ENCODE data around the gene ZNF385D. TPM values are rescaled to one million over a fixed set of nuclear protein-coding genes. Genes with fewer than 3 reads are reported as not detected.

ZNF385D gene
- polyA plus RNA-seq, 4 donors: under 0.01 to 0.87 (median 0.58) TPM; not detected in 1

DNA sequence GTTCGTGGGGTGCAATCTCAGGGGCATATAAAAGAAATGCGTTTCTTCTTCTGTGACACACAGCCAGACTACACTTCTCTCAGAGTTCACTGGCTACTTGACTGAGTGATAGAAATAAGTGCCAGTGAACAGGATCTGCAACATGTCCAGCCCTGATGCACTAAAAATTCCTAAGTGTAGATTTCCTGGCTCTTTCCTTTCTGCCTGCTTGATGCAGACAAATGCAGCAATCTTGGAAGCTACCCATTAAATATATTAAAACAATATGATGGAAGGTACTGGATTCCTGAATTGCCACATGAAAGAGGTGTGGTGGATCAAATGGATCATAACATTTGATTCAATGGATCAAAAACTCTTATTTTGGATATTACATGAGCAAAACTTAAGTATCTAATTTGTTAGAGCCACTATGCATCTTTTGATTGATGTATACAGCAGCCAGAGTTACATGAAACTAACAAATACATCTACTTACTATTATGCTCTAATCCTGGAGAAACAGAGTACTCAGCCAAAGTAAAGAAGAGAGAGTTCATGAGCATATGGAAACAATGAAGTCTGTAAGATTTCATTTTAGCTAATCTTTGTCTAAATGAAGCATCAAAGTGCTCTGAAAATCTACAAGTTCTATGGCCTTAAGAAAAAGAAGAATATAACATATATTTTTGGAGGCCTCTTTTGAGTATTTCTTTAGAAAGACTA is 222.6 kb downstream of the ZNF385D start:
- Histone ChIP-seq H3K27ac (ENCODE audit: low read depth in 1 of 3, low read length in 2 of 3) (no peak overlapping the region), H3K9me3 (ENCODE audit: control insufficient read depth in 2 of 2, insufficient read depth in 1 of 2, low read depth in 1 of 2, low read length in 1 of 2) (no peaks in the 10 kb centered on the region), H3K36me3 (ENCODE audit: control insufficient read depth in 3 of 3, insufficient read depth in 2 of 3, low read depth in 1 of 3, low read length in 3 of 3) (no peaks in the 10 kb centered on the region), H3K27me3 (ENCODE audit: control insufficient read depth in 3 of 3, insufficient read depth in 3 of 3, low read length in 3 of 3) (no peaks in the 10 kb centered on the region), H3K4me1 (ENCODE audit: control insufficient read depth in 3 of 3, insufficient read depth in 2 of 3, low read depth in 1 of 3, low read length in 2 of 3) (no peaks in the 10 kb centered on the region), H3K4me3 (ENCODE audit: low read depth in 1 of 3, low read length in 3 of 3) (no peak overlapping the region)
- FAIRE-seq (no peak), DNase-seq (no peak)
- WGBS, 3 donors: 64 to 74% (median 67%) methylated on average over 2 of the region's 2 CpGs

DNA sequence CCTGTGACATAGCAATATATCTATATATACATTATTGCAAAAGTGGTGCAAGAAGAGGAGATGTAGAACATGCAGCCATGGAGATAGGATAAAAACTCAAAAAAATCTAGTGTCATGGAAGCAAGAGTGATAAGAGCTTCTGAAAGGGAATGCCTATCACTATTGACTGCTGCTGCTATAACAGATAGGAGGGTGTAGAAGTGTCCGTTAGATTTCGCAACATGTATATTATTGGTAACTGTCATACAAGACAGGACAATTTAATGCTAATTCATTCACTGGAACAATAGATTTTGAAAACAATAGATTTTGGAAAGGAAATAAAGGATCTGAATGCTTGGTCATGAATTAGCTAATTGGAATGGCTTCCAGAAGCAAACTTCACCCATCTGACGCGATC is 224.5 kb downstream of the ZNF385D start:
- H3K4me3 ChIP-seq (ENCODE audit: low read depth in 1 of 3, low read length in 3 of 3): no peak overlapping the region
- FAIRE-seq (no peak), DNase-seq (no peak)
- no peaks in the 10 kb centered on the region for H3K36me3 ChIP-seq (ENCODE audit: control insufficient read depth in 3 of 3, insufficient read depth in 2 of 3, low read depth in 1 of 3, low read length in 3 of 3)
- no peaks in the 10 kb centered on the region for H3K4me1 ChIP-seq (ENCODE audit: control insufficient read depth in 3 of 3, insufficient read depth in 2 of 3, low read depth in 1 of 3, low read length in 2 of 3)
- H3K27ac ChIP-seq (ENCODE audit: low read depth in 1 of 3, low read length in 2 of 3): no peak overlapping the region
- 85 to 92% (median 91%) methylated on average over 4 of the region's 4 CpGs for WGBS, 3 donors
- no peaks in the 10 kb centered on the region for H3K27me3 ChIP-seq (ENCODE audit: control insufficient read depth in 3 of 3, insufficient read depth in 3 of 3, low read length in 3 of 3)
- H3K9me3 ChIP-seq (ENCODE audit: control insufficient read depth in 2 of 2, insufficient read depth in 1 of 2, low read depth in 1 of 2, low read length in 1 of 2): no peaks in the 10 kb centered on the region

DNA sequence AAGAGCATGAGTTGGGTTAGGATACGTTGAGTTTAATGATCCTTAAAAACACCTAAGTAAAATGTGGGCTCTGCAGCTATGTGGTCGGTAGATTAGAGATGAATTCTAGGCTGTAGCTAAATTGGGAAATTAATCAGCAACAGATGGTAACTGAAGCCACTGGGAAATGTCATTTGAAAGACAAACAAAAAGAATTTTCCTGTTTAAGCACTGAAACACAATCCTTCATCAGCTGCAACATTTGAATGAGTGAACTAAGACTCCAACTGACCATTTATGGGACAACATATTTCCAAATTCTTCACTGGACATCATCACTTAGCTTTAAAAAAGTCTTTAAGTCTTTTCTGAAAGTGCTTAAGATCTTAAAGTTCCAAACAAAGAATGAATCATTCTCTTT is 226.9 kb downstream of the ZNF385D start:
- no peak for FAIRE-seq
- Histone ChIP-seq H3K27ac (ENCODE audit: low read depth in 1 of 3, low read length in 2 of 3) (no peak overlapping the region), H3K9me3 (ENCODE audit: control insufficient read depth in 2 of 2, insufficient read depth in 1 of 2, low read depth in 1 of 2, low read length in 1 of 2) (no peaks in the 10 kb centered on the region), H3K36me3 (ENCODE audit: control insufficient read depth in 3 of 3, insufficient read depth in 2 of 3, low read depth in 1 of 3, low read length in 3 of 3) (no peaks in the 10 kb centered on the region), H3K27me3 (ENCODE audit: control insufficient read depth in 3 of 3, insufficient read depth in 3 of 3, low read length in 3 of 3) (no peaks in the 10 kb centered on the region), H3K4me1 (ENCODE audit: control insufficient read depth in 3 of 3, insufficient read depth in 2 of 3, low read depth in 1 of 3, low read length in 2 of 3) (no peaks in the 10 kb centered on the region), H3K4me3 (ENCODE audit: low read depth in 1 of 3, low read length in 3 of 3) (no peak overlapping the region)
- 69 to 81% (median 79%) methylated on average over 2 of the region's 2 CpGs for WGBS, 3 donors
- no peak for DNase-seq

DNA sequence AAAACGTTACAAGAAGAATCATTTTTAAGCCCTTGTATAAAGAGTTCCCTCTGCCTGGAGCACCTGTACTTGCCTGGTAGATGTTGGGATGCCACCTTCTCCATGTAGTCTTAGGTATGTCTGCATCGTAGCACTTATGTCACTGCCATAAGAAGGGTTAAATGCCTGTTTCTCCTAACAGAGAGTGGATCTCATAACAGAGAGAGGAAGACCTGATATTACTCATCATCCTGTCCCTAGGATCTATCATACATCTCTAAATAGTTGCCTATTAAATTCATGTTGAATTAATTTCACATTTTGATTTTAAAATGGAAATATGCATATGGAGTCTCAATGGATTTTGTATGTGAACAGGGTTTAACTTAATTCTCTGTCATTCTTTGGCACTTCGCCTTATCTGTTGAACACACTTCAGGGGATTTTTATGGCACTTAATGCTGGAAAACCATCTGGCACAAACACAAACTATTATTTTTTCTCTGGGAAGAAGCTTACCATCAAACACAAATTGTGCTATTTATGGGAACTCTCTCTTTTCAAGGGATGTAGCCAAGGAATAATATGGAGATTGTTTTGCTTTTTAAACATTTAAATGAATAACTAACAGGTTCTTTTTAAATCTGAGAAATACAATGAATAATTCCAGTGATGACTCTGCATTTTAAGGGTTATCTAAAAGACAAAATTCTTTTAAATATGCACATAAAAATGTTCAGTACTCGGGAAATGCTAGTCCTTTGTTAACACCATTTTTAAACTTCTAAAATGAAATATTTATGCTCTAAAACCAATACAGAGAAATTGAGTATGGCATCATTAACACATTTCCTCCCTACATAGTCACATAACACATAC is 230.7 kb downstream of the ZNF385D start:
- no peaks in the 10 kb centered on the region for H3K4me1 ChIP-seq (ENCODE audit: control insufficient read depth in 3 of 3, insufficient read depth in 2 of 3, low read depth in 1 of 3, low read length in 2 of 3)
- no peaks in the 10 kb centered on the region for H3K36me3 ChIP-seq (ENCODE audit: control insufficient read depth in 3 of 3, insufficient read depth in 2 of 3, low read depth in 1 of 3, low read length in 3 of 3)
- WGBS, 3 donors: 33 to 51% (median 48%) methylated on average over 4 of the region's 4 CpGs
- no peak overlapping the region for H3K27ac ChIP-seq (ENCODE audit: low read depth in 1 of 3, low read length in 2 of 3)
- no peak for FAIRE-seq
- no peak for DNase-seq
- no peaks in the 10 kb centered on the region for H3K9me3 ChIP-seq (ENCODE audit: control insufficient read depth in 2 of 2, insufficient read depth in 1 of 2, low read depth in 1 of 2, low read length in 1 of 2)
- no peaks in the 10 kb centered on the region for H3K27me3 ChIP-seq (ENCODE audit: control insufficient read depth in 3 of 3, insufficient read depth in 3 of 3, low read length in 3 of 3)
- H3K4me3 ChIP-seq (ENCODE audit: low read depth in 1 of 3, low read length in 3 of 3): no peak overlapping the region

DNA sequence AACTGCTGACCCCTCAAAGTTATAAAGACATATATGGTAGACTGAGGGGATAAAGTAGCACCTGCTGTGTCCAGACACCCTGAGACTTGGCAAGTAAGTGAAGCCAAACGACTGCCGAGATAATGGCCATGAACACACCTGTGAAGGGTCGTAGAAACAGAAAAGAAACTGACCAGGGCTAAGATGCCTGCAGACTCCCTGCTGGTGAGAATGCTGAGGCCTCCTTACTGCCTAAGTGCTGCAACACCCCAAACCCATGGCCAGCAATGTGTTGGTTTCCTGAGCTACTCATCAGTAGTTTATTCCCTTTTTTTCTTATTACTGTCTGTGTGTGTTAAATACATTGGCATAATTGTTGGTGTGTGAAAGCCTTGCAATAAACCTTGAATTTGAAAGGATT is 233.8 kb downstream of the ZNF385D start:
- no peaks in the 10 kb centered on the region for H3K36me3 ChIP-seq (ENCODE audit: control insufficient read depth in 3 of 3, insufficient read depth in 2 of 3, low read depth in 1 of 3, low read length in 3 of 3)
- no peak overlapping the region for H3K27ac ChIP-seq (ENCODE audit: low read depth in 1 of 3, low read length in 2 of 3)
- H3K4me1 ChIP-seq (ENCODE audit: control insufficient read depth in 3 of 3, insufficient read depth in 2 of 3, low read depth in 1 of 3, low read length in 2 of 3): no peaks in the 10 kb centered on the region
- H3K4me3 ChIP-seq (ENCODE audit: low read depth in 1 of 3, low read length in 3 of 3): no peak overlapping the region
- 40 to 67% (median 55%) methylated on average over 3 of the region's 3 CpGs for WGBS, 3 donors
- H3K27me3 ChIP-seq (ENCODE audit: control insufficient read depth in 3 of 3, insufficient read depth in 3 of 3, low read length in 3 of 3): no peaks in the 10 kb centered on the region
- no peaks in the 10 kb centered on the region for H3K9me3 ChIP-seq (ENCODE audit: control insufficient read depth in 2 of 2, insufficient read depth in 1 of 2, low read depth in 1 of 2, low read length in 1 of 2)
- no peak for FAIRE-seq
- DNase-seq: no peak

DNA sequence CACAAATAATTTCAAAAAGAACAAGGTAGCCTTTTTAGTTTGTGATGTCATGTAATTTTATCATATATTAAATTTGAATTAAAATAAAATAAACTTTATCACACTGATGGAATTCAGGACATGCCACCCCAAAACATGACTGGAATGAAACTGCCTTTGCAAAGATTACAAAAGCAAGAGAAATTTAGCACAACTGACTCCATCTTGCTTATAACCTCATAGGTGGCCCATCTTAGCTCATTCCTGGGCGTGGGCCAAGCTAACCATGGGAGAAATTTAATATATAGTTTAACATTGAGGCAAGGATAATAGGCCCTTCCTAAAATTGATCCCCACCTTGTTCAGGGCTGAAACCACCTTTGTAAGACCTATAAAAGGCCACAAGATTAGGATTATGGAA is 235.6 kb downstream of the ZNF385D start:
- DNase-seq (no peak), FAIRE-seq (no peak)
- Histone ChIP-seq H3K27me3 (ENCODE audit: control insufficient read depth in 3 of 3, insufficient read depth in 3 of 3, low read length in 3 of 3) (no peaks in the 10 kb centered on the region), H3K27ac (ENCODE audit: low read depth in 1 of 3, low read length in 2 of 3) (no peak overlapping the region), H3K4me3 (ENCODE audit: low read depth in 1 of 3, low read length in 3 of 3) (no peak overlapping the region), H3K9me3 (ENCODE audit: control insufficient read depth in 2 of 2, insufficient read depth in 1 of 2, low read depth in 1 of 2, low read length in 1 of 2) (no peaks in the 10 kb centered on the region), H3K4me1 (ENCODE audit: control insufficient read depth in 3 of 3, insufficient read depth in 2 of 3, low read depth in 1 of 3, low read length in 2 of 3) (no peaks in the 10 kb centered on the region), H3K36me3 (ENCODE audit: control insufficient read depth in 3 of 3, insufficient read depth in 2 of 3, low read depth in 1 of 3, low read length in 3 of 3) (no peaks in the 10 kb centered on the region)
- WGBS, 3 donors: 17 to 50% (median 28%) methylated on average over 1 of the region's 1 CpG

DNA sequence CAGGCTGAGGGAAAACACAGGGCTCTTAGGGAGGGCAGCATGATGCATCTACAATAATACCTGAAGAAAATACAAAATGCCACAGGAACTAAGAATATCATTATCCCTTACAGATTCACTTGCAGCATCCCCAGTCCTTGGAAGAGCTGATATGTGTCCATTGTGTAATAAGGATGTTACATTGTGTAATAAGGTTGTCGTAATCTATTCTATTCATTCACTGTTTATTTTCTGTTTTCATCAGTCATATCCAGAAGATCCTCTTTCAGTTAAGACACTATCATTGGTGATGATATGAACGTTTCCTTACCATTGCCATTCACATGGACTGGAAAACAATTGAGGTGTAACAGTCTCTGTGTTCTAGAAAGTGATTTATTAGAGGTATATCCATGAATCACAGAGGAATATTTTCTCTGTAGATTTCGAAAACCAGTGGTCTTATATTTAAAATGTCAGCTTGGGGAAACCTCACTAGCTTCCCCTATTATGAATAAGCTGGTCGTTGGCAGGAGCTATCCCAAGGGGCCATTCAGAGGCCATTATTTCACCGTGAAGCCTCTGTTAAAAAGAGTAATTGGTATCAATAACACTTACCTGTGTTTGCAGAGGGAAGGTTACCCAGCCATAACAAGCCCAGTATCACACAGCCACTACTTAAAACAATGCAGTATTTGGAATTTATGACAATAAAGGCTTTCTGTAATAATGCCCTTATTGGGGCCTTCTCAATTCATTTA is 241.1 kb downstream of the ZNF385D start:
- 43 to 61% (median 49%) methylated on average over 5 of the region's 5 CpGs for WGBS, 3 donors
- FAIRE-seq (no peak), DNase-seq (no peak)
- Histone ChIP-seq H3K9me3 (ENCODE audit: control insufficient read depth in 2 of 2, insufficient read depth in 1 of 2, low read depth in 1 of 2, low read length in 1 of 2) (no peaks in the 10 kb centered on the region), H3K27me3 (ENCODE audit: control insufficient read depth in 3 of 3, insufficient read depth in 3 of 3, low read length in 3 of 3) (no peaks in the 10 kb centered on the region), H3K4me1 (ENCODE audit: control insufficient read depth in 3 of 3, insufficient read depth in 2 of 3, low read depth in 1 of 3, low read length in 2 of 3) (no peaks in the 10 kb centered on the region), H3K4me3 (ENCODE audit: low read depth in 1 of 3, low read length in 3 of 3) (no peak overlapping the region), H3K27ac (ENCODE audit: low read depth in 1 of 3, low read length in 2 of 3) (no peak overlapping the region), H3K36me3 (ENCODE audit: control insufficient read depth in 3 of 3, insufficient read depth in 2 of 3, low read depth in 1 of 3, low read length in 3 of 3) (no peaks in the 10 kb centered on the region)

DNA sequence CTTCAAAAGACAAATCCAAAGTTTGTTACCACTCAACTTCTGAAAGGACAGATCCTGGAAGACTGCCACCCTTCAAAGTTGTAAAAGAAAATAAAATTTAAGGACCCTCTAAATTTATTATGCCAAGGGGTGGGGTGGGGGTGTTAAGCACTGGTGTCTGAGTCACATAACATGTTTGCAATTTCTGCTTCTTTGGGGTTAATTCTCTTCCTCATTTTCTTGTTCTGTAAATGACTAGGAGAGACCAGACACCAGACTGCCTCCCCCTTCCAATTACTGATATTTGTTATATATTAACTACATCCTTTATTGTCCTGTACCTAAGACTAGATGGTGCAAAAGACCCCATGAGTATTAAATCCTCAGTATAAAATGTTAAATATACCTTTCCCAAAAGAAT is 242.8 kb downstream of the ZNF385D start:
- H3K9me3 ChIP-seq (ENCODE audit: control insufficient read depth in 2 of 2, insufficient read depth in 1 of 2, low read depth in 1 of 2, low read length in 1 of 2): no peaks in the 10 kb centered on the region
- no peak for FAIRE-seq
- no peaks in the 10 kb centered on the region for H3K36me3 ChIP-seq (ENCODE audit: control insufficient read depth in 3 of 3, insufficient read depth in 2 of 3, low read depth in 1 of 3, low read length in 3 of 3)
- H3K4me3 ChIP-seq (ENCODE audit: low read depth in 1 of 3, low read length in 3 of 3): no peak overlapping the region
- no peaks in the 10 kb centered on the region for H3K27me3 ChIP-seq (ENCODE audit: control insufficient read depth in 3 of 3, insufficient read depth in 3 of 3, low read length in 3 of 3)
- no peak overlapping the region for H3K27ac ChIP-seq (ENCODE audit: low read depth in 1 of 3, low read length in 2 of 3)
- DNase-seq: no peak
- no peaks in the 10 kb centered on the region for H3K4me1 ChIP-seq (ENCODE audit: control insufficient read depth in 3 of 3, insufficient read depth in 2 of 3, low read depth in 1 of 3, low read length in 2 of 3)
